Stimulated activated CD4-positive, alpha-beta T cell treated with anti-CD3 and anti-CD28 coated beads, TNF-alpha, amount 100 ng/mL, for 4 hours (primary cell): ENCODE measurements around the gene NPPB.

Experiments used
- DNase-seq, 3 experiments: peaks; one replicate each; pipeline ENCODE4 v3.0.0-alpha.2; 2020; ENCODE audit warnings: low read depth in 3 of 3

NPPB gene

GRCh38 chr1:11880911-11881748 lies 22.4 kb upstream of the NPPB start:
- DNase-seq: no peak

GRCh38 chr1:11880181-11880575 lies 21.4 kb upstream of the NPPB start:
- DNase-seq: no peak

- no peak for DNase-seq
Observed at GRCh38 chr1:11879311-11880180, 20.8 kb upstream of the NPPB start.

GRCh38 chr1:11878891-11879190 lies 20.1 kb upstream of the NPPB start:
- no peak for DNase-seq

- no peak for DNase-seq
Observed at GRCh38 chr1:11878081-11878890, 19.5 kb upstream of the NPPB start.

- no peak for DNase-seq
Observed at GRCh38 chr1:11877074-11877473, 18.3 kb upstream of the NPPB start.

- no peak for DNase-seq
Observed at GRCh38 chr1:11875094-11875493, 16.3 kb upstream of the NPPB start.

GRCh38 chr1:11874624-11875023 lies 15.9 kb upstream of the NPPB start:
- no peak for DNase-seq

- no peak for DNase-seq
Observed at GRCh38 chr1:11874258-11874562, 15.5 kb upstream of the NPPB start.

- DNase-seq: no peak
Observed at GRCh38 chr1:11873395-11874257, 14.9 kb upstream of the NPPB start.

- no peak for DNase-seq
Observed at GRCh38 chr1:11872545-11872944, 13.8 kb upstream of the NPPB start.

GRCh38 chr1:11869650-11870207 lies 11.0 kb upstream of the NPPB start:
- no peak for DNase-seq

- DNase-seq: no peak
Observed at GRCh38 chr1:11869104-11869503, 10.4 kb upstream of the NPPB start.

- no peak for DNase-seq
Observed at GRCh38 chr1:11868331-11868980, 9.7 kb upstream of the NPPB start.

- no peak for DNase-seq
Observed at GRCh38 chr1:11862890-11863289, 4.1 kb upstream of the NPPB start.

- no peak for DNase-seq
Observed at GRCh38 chr1:11860587-11860986, 1.8 kb upstream of the NPPB start.

GRCh38 chr1:11860083-11860482 lies 1.3 kb upstream of the NPPB start:
- DNase-seq: no peak

GRCh38 chr1:11858968-11859871 lies 475 bp upstream of the NPPB start:
- DNase-seq: peak; percentile 17 to 51 (median 30)

GRCh38 chr1:11858158-11858557 lies 587 bp downstream of the NPPB start:
- DNase-seq: no peak
